ENCODE results near the gene TENT4B. TPM values are rescaled to one million over a fixed set of nuclear protein-coding genes. Genes with fewer than 3 reads are reported as not detected.

Gene TENT4B
- total RNA-seq, 1 experiment from 2014 or later, result 16.9 TPM

DNA sequence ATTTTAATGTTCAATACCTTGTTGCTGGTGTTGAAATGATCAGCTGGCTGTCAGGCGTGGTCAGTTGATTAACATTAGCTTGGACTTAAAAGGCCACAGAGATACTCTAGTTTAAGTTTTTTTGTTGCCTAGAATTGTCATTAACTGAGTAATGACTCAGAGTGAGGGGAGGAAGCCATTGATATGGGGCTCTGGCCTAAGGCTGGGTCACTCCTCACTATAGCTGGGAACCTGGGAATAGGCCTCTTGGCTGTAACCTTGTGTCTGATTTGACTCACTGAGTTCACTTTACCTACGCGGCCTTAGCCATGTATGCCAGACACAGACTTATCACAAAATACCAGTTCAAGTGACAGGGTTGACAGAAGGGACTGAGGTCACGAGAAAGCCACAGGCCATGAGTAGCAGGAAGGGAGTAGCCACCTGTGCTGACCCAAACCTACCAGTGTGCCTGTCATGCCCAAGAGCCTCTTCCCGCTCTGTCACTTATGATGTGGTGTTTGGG is 75.3 kb downstream of the TENT4B start:
- H3K79me2 ChIP-seq (ENCODE audit: insufficient read depth, low read length), result no peaks in the 10 kb centered on the region
- H3K9ac ChIP-seq (ENCODE audit: low read length), result no peak overlapping the region
- ChIA-PET POLR2A (no interaction called here), RAD21 (ENCODE audit: low non-redundant PET in 1 of 2, low total read pairs in 2 of 2, uncharacterized antibody in 2 of 2, unreplicated experiment in 2 of 2) (no interaction called here), CTCF (interaction anchor here (1.3 to 2.3 kb wide), 2 partner anchors 18 to 437 kb away, joined by 3 to 6 read pairs; no protein-coding TSS in a partner anchor)
- TF ChIP-seq TCF7L2 (IDR thresholded peaks at IDR 0.05; ENCODE audit: borderline replicate concordance, extremely low read depth, insufficient read depth, insufficient read length), result no peak
- TF ChIP-seq, protein P1, sequence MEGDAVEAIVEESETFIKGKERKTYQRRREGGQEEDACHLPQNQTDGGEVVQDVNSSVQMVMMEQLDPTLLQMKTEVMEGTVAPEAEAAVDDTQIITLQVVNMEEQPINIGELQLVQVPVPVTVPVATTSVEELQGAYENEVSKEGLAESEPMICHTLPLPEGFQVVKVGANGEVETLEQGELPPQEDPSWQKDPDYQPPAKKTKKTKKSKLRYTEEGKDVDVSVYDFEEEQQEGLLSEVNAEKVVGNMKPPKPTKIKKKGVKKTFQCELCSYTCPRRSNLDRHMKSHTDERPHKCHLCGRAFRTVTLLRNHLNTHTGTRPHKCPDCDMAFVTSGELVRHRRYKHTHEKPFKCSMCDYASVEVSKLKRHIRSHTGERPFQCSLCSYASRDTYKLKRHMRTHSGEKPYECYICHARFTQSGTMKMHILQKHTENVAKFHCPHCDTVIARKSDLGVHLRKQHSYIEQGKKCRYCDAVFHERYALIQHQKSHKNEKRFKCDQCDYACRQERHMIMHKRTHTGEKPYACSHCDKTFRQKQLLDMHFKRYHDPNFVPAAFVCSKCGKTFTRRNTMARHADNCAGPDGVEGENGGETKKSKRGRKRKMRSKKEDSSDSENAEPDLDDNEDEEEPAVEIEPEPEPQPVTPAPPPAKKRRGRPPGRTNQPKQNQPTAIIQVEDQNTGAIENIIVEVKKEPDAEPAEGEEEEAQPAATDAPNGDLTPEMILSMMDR (IDR thresholded peaks at IDR 0.05 in 2 of 3, conservative IDR thresholded peaks at IDR 0.05 in 1 of 3; ENCODE audit: borderline replicate concordance in 1 of 3, insufficient read depth in 1 of 3, low read depth in 2 of 3, low read length in 2 of 3), result no peak
- TF ChIP-seq FOSL1 (IDR thresholded peaks at IDR 0.05; ENCODE audit: low read depth), result no peak
- no peak for TF ChIP-seq YY1 (IDR thresholded peaks at IDR 0.05; ENCODE audit: extremely low read depth, insufficient replicate concordance, low read depth, low read length)
- TF ChIP-seq ELF1 (IDR thresholded peaks at IDR 0.05; ENCODE audit: borderline replicate concordance, low read depth), result no peak
- no peak for TF ChIP-seq POLR2A (IDR thresholded peaks at IDR 0.05; ENCODE audit: borderline replicate concordance, extremely low read depth, insufficient read depth, insufficient read length)
- no peak for TF ChIP-seq ZFX (IDR thresholded peaks at IDR 0.05)
- TF ChIP-seq SP1 (IDR thresholded peaks at IDR 0.05; ENCODE audit: low read depth), result no peak
- intact Hi-C loops (cut with micrococcal nuclease), result no loop called here
- H4K20me1 ChIP-seq (ENCODE audit: insufficient read depth), result no peaks in the 10 kb centered on the region
- H3K9me3 ChIP-seq (ENCODE audit: control insufficient read depth in 1 of 2, insufficient read depth in 1 of 2, low read depth in 1 of 2, low read length in 2 of 2), result no peaks in the 10 kb centered on the region
- H3K9me2 ChIP-seq (ENCODE audit: insufficient read depth), result no peaks in the 10 kb centered on the region
- H3K36me3 ChIP-seq (ENCODE audit: control insufficient read depth in 1 of 2, insufficient read depth in 2 of 2, low read length in 2 of 2), result peaks cover 5 to 20% of the 10 kb centered on the region in 2 experiments
- H3K4me3 ChIP-seq (replicated peaks in 1 of 2; ENCODE audit: low read depth in 1 of 2, low read length in 2 of 2), result no peak overlapping the region
- no peaks in the 10 kb centered on the region for H3K4me1 ChIP-seq (ENCODE audit: control insufficient read depth in 1 of 2, insufficient read depth in 2 of 2, low read length in 2 of 2)
- DNase-seq (ENCODE audit: low read depth, low spot score) (no peak), ATAC-seq (no peak)
- no peak overlapping the region for H3K4me2 ChIP-seq (ENCODE audit: low read length)
- no peak overlapping the region for H3K27ac ChIP-seq (ENCODE audit: low read depth, low read length)
- BruUV-seq (replicated peaks), result no TSS peak
- no peaks in the 10 kb centered on the region for H3K27me3 ChIP-seq (ENCODE audit: insufficient read depth, low read length)
- no peak overlapping the region for H2AFZ ChIP-seq (ENCODE audit: low read depth, low read length, poor library complexity, severe bottlenecking)

All from HCT116 (cell line).